KOPT-K1 (cell line): ENCODE data around the gene NCMAP.

Experiments
- H3K27ac ChIP-seq: fragments of 200-600 bp; sonication (generic); 2 replicates; pipeline ENCODE4 v1.5.1; 2016; ENCODE audit warnings: antibody characterized with exemption, mild to moderate bottlenecking, low read depth, low read length; ENCODE audit not compliant: poor library complexity, severe bottlenecking
- H3K36me3 ChIP-seq: fragments of 200-600 bp; sonication (generic); 2 replicates; pipeline ENCODE4 v1.5.1; 2017; ENCODE audit warnings: antibody characterized with exemption, mild to moderate bottlenecking, low read length, moderate library complexity; ENCODE audit not compliant: insufficient read depth
- H3K9me3 ChIP-seq: fragments of 200-600 bp; sonication (generic); 2 replicates; pipeline ENCODE4 v1.5.1; 2017; ENCODE audit warnings: antibody characterized with exemption, low read length, mild to moderate bottlenecking; ENCODE audit not compliant: insufficient read depth, poor library complexity, severe bottlenecking

The NCMAP gene

DNA sequence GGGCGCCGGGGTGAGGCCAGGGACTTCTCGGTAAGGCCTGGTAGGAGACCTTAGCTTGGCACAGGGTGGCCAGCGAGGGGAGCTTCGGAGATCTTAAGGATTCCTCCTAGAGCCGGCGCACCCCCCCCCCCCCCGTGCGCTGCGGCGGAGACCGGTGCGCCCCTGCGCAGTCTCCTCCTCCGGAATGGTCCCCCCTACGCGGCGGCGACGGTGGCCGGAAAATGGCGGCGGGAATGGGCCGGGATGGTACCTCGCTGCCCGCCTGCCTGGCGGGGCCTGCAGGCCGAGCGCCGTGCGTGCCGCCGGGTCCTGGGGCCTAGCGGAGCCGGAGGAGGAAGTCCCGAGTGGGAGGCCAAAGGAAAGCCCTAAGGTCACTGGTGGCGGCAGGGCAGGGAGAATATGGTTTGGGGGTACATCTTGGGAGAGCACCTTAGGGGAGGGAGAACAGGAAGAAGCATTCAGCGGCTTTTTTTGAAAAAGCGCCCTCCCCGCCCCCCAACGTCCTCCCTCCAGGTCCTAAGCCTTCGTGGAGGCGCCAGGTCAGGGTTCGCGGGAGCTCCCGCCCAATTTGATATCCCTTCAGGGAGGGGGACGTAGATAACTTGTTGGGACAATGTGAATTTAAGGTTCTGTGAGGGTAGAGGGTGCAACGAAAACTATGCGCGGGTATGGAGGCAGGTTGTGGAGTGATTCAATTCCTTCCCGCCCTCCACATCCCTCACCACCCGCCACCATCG, 87.6 kb downstream of the NCMAP start:
- peak overlapping the region; percentile 94 for H3K27ac ChIP-seq
- H3K36me3 ChIP-seq: peaks cover 38% of the 10 kb centered on the region
- H3K9me3 ChIP-seq: no peaks in the 10 kb centered on the region

DNA sequence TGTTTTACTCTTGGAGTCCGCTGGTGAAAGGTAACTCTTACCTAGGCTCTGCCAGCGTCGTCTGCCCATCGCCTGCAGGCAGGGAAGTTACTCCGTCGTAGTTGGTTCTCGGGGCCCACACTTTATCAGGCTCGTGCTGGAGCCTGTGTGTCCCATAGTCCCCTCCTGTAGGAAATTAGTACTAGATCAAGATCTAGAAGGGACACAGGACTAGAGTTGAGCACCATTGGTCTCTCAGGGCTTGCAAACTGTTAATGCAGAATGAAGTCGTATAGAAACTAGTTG, 88.2 kb downstream of the NCMAP start:
- H3K27ac ChIP-seq: peak overlapping the region; percentile 94
- no peaks in the 10 kb centered on the region for H3K9me3 ChIP-seq
- H3K36me3 ChIP-seq: peaks cover 43% of the 10 kb centered on the region

DNA sequence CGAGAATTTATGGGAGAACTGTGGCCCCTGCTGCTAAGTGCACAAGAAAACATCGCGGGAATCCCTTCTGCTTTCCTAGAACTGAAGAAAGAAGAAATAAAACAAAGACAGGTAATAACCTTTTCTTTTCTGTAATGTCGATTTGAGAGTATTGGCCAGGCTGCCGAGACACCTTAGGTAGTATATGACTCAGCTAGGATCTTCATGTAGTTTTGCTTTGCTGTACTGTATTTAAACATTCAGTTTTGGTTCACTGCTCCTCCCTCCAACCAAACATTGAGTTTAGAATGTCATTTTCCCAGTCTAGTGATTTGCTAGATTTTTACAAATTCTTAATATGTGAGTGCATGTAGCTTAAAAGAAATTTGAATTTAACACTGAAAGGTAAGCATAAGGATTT, 93.0 kb downstream of the NCMAP start:
- Histone ChIP-seq H3K9me3 (no peaks in the 10 kb centered on the region), H3K27ac (no peak overlapping the region), H3K36me3 (peaks cover 91% of the 10 kb centered on the region)

DNA sequence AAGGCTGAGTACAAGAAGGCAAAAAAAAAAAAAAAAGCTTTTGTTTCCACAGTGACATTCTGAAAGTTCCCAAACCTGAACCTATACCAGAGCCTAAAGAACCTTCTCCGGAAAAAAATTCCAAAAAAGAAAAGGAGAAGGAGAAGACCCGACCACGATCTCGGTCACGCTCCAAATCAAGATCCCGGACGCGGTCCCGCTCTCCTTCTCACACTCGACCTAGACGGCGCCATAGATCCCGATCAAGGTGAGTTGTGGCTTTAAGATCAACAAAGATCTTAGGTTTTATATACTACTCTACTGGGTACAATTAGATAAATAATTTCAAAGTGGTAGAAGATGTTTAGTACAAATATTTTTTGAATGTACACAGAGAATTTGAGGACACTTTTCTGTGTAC, 96.5 kb downstream of the NCMAP start:
- peaks cover 100% of the 10 kb centered on the region for H3K36me3 ChIP-seq
- no peak overlapping the region for H3K27ac ChIP-seq
- H3K9me3 ChIP-seq: no peaks in the 10 kb centered on the region

DNA sequence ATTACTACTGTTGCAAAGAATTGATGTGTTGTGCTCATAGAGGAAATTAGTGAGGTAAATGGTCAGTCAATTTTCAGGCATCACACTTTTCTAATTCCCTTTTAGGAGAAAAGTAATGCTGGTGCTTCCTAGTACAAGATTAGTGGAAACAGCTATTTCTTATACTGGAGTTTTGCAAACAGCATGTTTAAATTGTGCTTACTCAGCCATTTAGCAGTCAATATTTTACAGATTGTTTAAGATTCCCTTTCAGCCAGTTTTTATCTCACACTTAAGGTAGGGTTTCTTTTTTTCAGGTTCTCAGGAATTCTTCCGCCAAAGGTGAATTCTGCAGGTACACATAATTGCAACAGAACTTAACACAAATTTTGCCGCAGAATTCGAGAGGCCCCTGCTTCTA, 98.1 kb downstream of the NCMAP start:
- H3K36me3 ChIP-seq: peaks cover 100% of the 10 kb centered on the region

DNA sequence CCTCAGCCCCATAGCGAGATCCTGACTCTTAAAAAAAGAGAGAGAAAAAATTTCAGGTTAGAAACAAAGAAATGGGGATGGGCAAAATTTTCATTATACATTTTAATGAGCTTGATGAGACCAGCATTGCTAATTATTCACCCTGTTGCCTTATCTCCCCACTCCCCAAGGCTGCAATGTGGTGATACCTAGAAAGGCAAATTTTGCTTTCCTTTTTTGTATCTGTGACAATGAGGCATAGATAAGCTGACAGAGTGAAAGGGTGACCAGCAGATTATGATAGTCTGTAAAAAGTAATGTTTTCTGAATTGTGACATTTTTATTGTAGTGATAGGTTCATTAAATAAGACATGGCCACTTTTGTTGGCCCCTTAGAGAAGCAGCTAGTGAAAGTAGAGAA, 100.2 kb downstream of the NCMAP start:
- no peak overlapping the region for H3K27ac ChIP-seq
- peaks cover 100% of the 10 kb centered on the region for H3K36me3 ChIP-seq
- H3K9me3 ChIP-seq: no peaks in the 10 kb centered on the region

More for the DNA sequence above, 98.1 kb downstream of the NCMAP start:
- no peaks in the 10 kb centered on the region for H3K9me3 ChIP-seq
- H3K27ac ChIP-seq: no peak overlapping the region

DNA sequence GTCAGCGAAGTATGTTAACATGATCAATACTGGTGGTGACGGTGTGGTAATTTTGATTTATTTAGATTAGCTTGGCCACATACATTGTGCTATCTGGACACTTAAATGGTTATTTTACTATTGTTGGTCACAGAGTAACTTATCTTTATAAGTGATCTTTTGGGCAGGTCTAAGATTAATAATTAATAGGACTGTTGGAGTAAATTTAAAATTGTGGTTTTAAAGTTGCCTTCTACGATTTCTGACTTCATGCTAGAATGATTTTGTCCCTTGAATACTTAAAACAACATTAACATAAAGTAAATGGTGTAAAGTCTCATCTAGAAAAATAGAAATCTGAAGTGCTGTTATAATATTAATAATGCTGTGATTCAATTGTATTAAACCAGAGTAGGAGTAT, 101.9 kb downstream of the NCMAP start:
- Histone ChIP-seq H3K9me3 (no peaks in the 10 kb centered on the region), H3K27ac (no peak overlapping the region), H3K36me3 (peaks cover 100% of the 10 kb centered on the region)
